Upper lobe of right lung (tissue), 1 donor: ENCODE measurements around the gene ZNF556. TPM values are rescaled to one million over a fixed set of nuclear protein-coding genes. Genes with fewer than 3 reads are reported as not detected.

Experiments used
- ATAC-seq: fragments of 200-7000 bp; cut with Tn5 transposase; one replicate; pipeline ENCODE4 v1.9.1; 2020; ENCODE audit warnings: mild to moderate bottlenecking, moderate library complexity
- DNase-seq: peaks from one replicate; pipeline ENCODE4 v3.0.0-alpha.2; 2020
- H3K27ac ChIP-seq: fragments of 200-600 bp; one replicate; pipeline ENCODE4 v1.8.0; 2022
- H3K27me3 ChIP-seq: fragments of 200-600 bp; one replicate; pipeline ENCODE4 v1.8.0; 2022; ENCODE audit warnings: mild to moderate bottlenecking
- H3K36me3 ChIP-seq: fragments of 200-600 bp; one replicate; pipeline ENCODE4 v1.8.0; 2022
- H3K4me1 ChIP-seq: fragments of 200-600 bp; one replicate; pipeline ENCODE4 v1.8.0; 2022
- H3K4me3 ChIP-seq: fragments of 200-600 bp; one replicate; pipeline ENCODE4 v1.8.0; 2022; ENCODE audit warnings: mild to moderate bottlenecking
- H3K9me3 ChIP-seq: fragments of 200-600 bp; one replicate; pipeline ENCODE4 v1.8.0; 2022
- CTCF ChIP-seq: fragments of 200-600 bp; IDR thresholded peaks from one replicate; pipeline ENCODE4 v1.8.0; 2022; ENCODE audit warnings: antibody characterized with exemption
- intact Hi-C: fragments of 100-400 bp; cut with DNase I; formaldehyde crosslinking; loops from one replicate; pipeline ENCODE4 v1.11.0; 2022
- total RNA-seq: library from RNA; stranded (reverse); fragmentation: NEBNext Ultra II Directional; extraction: Animal tissue kit (Norgen Biotek cat#: 25700); gene quantifications from one replicate; pipeline ENCODE4 v1.2.1, GENCODE V29; 2021
- donor health status: DM: no; HTN: yes; CAD: no; lungs with severe emphysema.

Gene ZNF556
- total RNA-seq, 1 donor from 2014 or later = not detected

GRCh38 chr19:2848616-2849015 is 18.5 kb upstream of the ZNF556 start:
- ATAC-seq (no peak), DNase-seq (no peak)
- H3K4me3 ChIP-seq = no peak overlapping the region
- peaks cover 29% of the 10 kb centered on the region for H3K36me3 ChIP-seq
- no peak overlapping the region for H3K27ac ChIP-seq
- no peaks in the 10 kb centered on the region for H3K27me3 ChIP-seq
- no peak for TF ChIP-seq CTCF
- peaks cover 18% of the 10 kb centered on the region for H3K9me3 ChIP-seq
- intact Hi-C loops = no loop called here
- no peaks in the 10 kb centered on the region for H3K4me1 ChIP-seq

- TF ChIP-seq CTCF = no peak
- Histone ChIP-seq H3K4me3 (no peak overlapping the region), H3K9me3 (peaks cover 32% of the 10 kb centered on the region), H3K4me1 (no peaks in the 10 kb centered on the region), H3K27me3 (no peaks in the 10 kb centered on the region), H3K36me3 (peaks cover 38% of the 10 kb centered on the region), H3K27ac (no peak overlapping the region)
- DNase-seq (no peak), ATAC-seq (no peak)
- intact Hi-C loops = no loop called here
Observed at GRCh38 chr19:2850256-2850925, 16.7 kb upstream of the ZNF556 start.

- intact Hi-C loops = no loop called here
- DNase-seq (no peak), ATAC-seq (no peak)
- Histone ChIP-seq H3K9me3 (peaks cover 37% of the 10 kb centered on the region), H3K4me1 (no peaks in the 10 kb centered on the region), H3K27me3 (no peaks in the 10 kb centered on the region), H3K36me3 (peaks cover 38% of the 10 kb centered on the region), H3K27ac (no peak overlapping the region), H3K4me3 (no peak overlapping the region)
- TF ChIP-seq CTCF = no peak
Observed at GRCh38 chr19:2852598-2852997, 14.5 kb upstream of the ZNF556 start.

- Histone ChIP-seq H3K27me3 (no peaks in the 10 kb centered on the region), H3K27ac (no peak overlapping the region), H3K4me1 (no peaks in the 10 kb centered on the region), H3K9me3 (peaks cover 37% of the 10 kb centered on the region), H3K4me3 (no peak overlapping the region), H3K36me3 (peaks cover 38% of the 10 kb centered on the region)
- TF ChIP-seq CTCF = no peak
- intact Hi-C loops = no loop called here
- ATAC-seq (no peak), DNase-seq (no peak)
Observed at GRCh38 chr19:2853015-2853606, 14.0 kb upstream of the ZNF556 start.

GRCh38 chr19:2854849-2855248 is 12.3 kb upstream of the ZNF556 start:
- peaks cover 37% of the 10 kb centered on the region for H3K9me3 ChIP-seq
- no peak overlapping the region for H3K4me3 ChIP-seq
- H3K36me3 ChIP-seq = peaks cover 38% of the 10 kb centered on the region

More at GRCh38 chr19:2854849-2855248, 12.3 kb upstream of the ZNF556 start:
- Histone ChIP-seq H3K27me3 (no peaks in the 10 kb centered on the region), H3K27ac (no peak overlapping the region), H3K4me1 (no peaks in the 10 kb centered on the region)
- DNase-seq = no peak
- intact Hi-C loops = no loop called here
- no peak for TF ChIP-seq CTCF
- ATAC-seq = no peak
